HEK293T (cell line): ENCODE results near the gene MITD1.
"Not testable (repeated sequence)": the region's sequence is repeated elsewhere in the genome, so short reads cannot be mapped to it uniquely, and the experiment has no call there.

Source experiments
- CTCF ChIA-PET: fragments of 350-600 bp; formaldehyde crosslinking; extraction: SDS; loops from one replicate; lab custom pipeline; 2021; ENCODE audit warnings: antibody characterized with exemption, inconsistent platforms; lab: Yijun Ruan, JAX
- POLR2A ChIA-PET: fragments of 350-600 bp; formaldehyde crosslinking; extraction: SDS; loops from one replicate; lab custom pipeline; 2020; ENCODE audit warnings: antibody characterized with exemption, inconsistent platforms; lab: Yijun Ruan, JAX
- DNase-seq: peaks from one replicate; pipeline ENCODE4 v3.0.0; 2012; ENCODE audit warnings: mixed read lengths; ENCODE audit errors: extremely low spot score
- ARNT ChIP-seq: fragments of 450-650 bp; IDR thresholded peaks from 2 replicates; pipeline ENCODE4 v1.6.1; 2017; ENCODE audit warnings: mild to moderate bottlenecking
- BHLHE40 ChIP-seq: fragments of 450-650 bp; IDR thresholded peaks from 2 replicates; pipeline ENCODE4 v1.6.1; 2016; ENCODE audit warnings: mild to moderate bottlenecking, moderate library complexity, borderline replicate concordance
- CTBP1 ChIP-seq: fragments of 450-650 bp; IDR thresholded peaks from 2 replicates; pipeline ENCODE4 v1.6.1; 2016; ENCODE audit warnings: borderline replicate concordance
- ELF4 ChIP-seq: fragments of 450-650 bp; IDR thresholded peaks from 2 replicates; pipeline ENCODE4 v1.6.1; 2017; ENCODE audit warnings: antibody characterized with exemption
- FOXA1 ChIP-seq: fragments of 450-650 bp; IDR thresholded peaks from 2 replicates; pipeline ENCODE4 v1.6.1; 2016; ENCODE audit warnings: mild to moderate bottlenecking
- FOXK2 ChIP-seq: fragments of 450-650 bp; IDR thresholded peaks from 2 replicates; pipeline ENCODE4 v1.6.1; 2016; ENCODE audit warnings: mild to moderate bottlenecking
- FOXM1 ChIP-seq: fragments of 450-650 bp; IDR thresholded peaks from 2 replicates; pipeline ENCODE4 v1.6.1; 2017; ENCODE audit warnings: mild to moderate bottlenecking, borderline replicate concordance
- HDGF ChIP-seq: fragments of 450-650 bp; IDR thresholded peaks from 2 replicates; pipeline ENCODE4 v1.6.1; 2017; ENCODE audit warnings: antibody characterized with exemption, borderline replicate concordance
- L3MBTL2 ChIP-seq: fragments of 450-650 bp; conservative IDR thresholded peaks from 2 replicates; pipeline ENCODE4 v1.6.1; 2016; ENCODE audit warnings: mild to moderate bottlenecking
- LEF1 ChIP-seq: fragments of 450-650 bp; IDR thresholded peaks from 2 replicates; pipeline ENCODE4 v1.6.1; 2017; ENCODE audit warnings: mild to moderate bottlenecking, borderline replicate concordance
- NFRKB ChIP-seq: fragments of 450-650 bp; IDR thresholded peaks from 2 replicates; pipeline ENCODE4 v1.6.1; 2016; ENCODE audit warnings: mild to moderate bottlenecking, moderate library complexity
- PKNOX1 ChIP-seq: fragments of 450-650 bp; IDR thresholded peaks from 2 replicates; pipeline ENCODE4 v1.6.1; 2016
- SP1 ChIP-seq: fragments of 450-650 bp; IDR thresholded peaks from 2 replicates; pipeline ENCODE4 v1.6.1; 2017
- SUZ12 ChIP-seq: fragments of 450-650 bp; IDR thresholded peaks from 2 replicates; pipeline ENCODE4 v1.6.1; 2016; ENCODE audit warnings: mild to moderate bottlenecking
- TARDBP ChIP-seq: fragments of 450-650 bp; IDR thresholded peaks from 2 replicates; pipeline ENCODE4 v1.6.1; 2016
- ZNF384 ChIP-seq: fragments of 450-650 bp; IDR thresholded peaks from 2 replicates; pipeline ENCODE4 v1.6.1; 2016

MITD1 gene

GRCh38 chr2:99200076-99200800 is 19.4 kb upstream of the MITD1 start:
- no peak for DNase-seq
- POLR2A ChIA-PET = no interaction called here
- CTCF ChIA-PET = no interaction called here
- TF ChIP-seq NFRKB (no peak), HDGF (no peak), ELF4 (no peak), ARNT (no peak), ZNF384 (no peak), LEF1 (no peak), SUZ12 (no peak), FOXK2 (no peak), FOXA1 (no peak), CTBP1 (no peak), SP1 (no peak)

- CTCF ChIA-PET = no interaction called here
- TF ChIP-seq TARDBP (no peak), CTBP1 (no peak)
- no peak for DNase-seq
- POLR2A ChIA-PET = interaction anchor here (0.7 kb wide), 1 partner anchor 17 kb away, joined by 3 read pairs; the partner anchor contains the start of genes MITD1 and MRPL30
Observed at GRCh38 chr2:99198103-99198841, 17.4 kb upstream of the MITD1 start.

GRCh38 chr2:99192364-99192763 is 11.5 kb upstream of the MITD1 start:
- POLR2A ChIA-PET, DNase-seq, CTCF ChIA-PET: not testable (repeated sequence)

GRCh38 chr2:99190548-99190947 is 9.7 kb upstream of the MITD1 start:
- CTCF ChIA-PET = interaction anchor here (0.7 kb wide), 1 partner anchor 283 kb away, joined by 4 read pairs; no protein-coding TSS in a partner anchor
- DNase-seq = no peak
- POLR2A ChIA-PET = no interaction called here
- no peak for TF ChIP-seq FOXM1
- no peak for TF ChIP-seq PKNOX1
- no peak for TF ChIP-seq SP1
- TF ChIP-seq ELF4 = no peak
- no peak for TF ChIP-seq HDGF
- no peak for TF ChIP-seq LEF1
- TF ChIP-seq ZNF384 = no peak
- no peak for TF ChIP-seq SUZ12
- no peak for TF ChIP-seq ARNT
- no peak for TF ChIP-seq BHLHE40
- TF ChIP-seq FOXA1 = no peak
- TF ChIP-seq FOXK2 = no peak
- no peak for TF ChIP-seq CTBP1
- no peak for TF ChIP-seq NFRKB
- TF ChIP-seq TARDBP = no peak
- TF ChIP-seq L3MBTL2 = no peak

GRCh38 chr2:99188357-99188756 is 7.5 kb upstream of the MITD1 start:
- ChIA-PET CTCF (interaction anchor here (0.6 kb wide), 1 partner anchor 1460 kb away, joined by 3 read pairs; no protein-coding TSS in a partner anchor), POLR2A (no interaction called here)
- no peak for TF ChIP-seq LEF1
- TF ChIP-seq SP1 = no peak
- TF ChIP-seq FOXM1 = no peak
- no peak for TF ChIP-seq HDGF
- no peak for TF ChIP-seq L3MBTL2
- TF ChIP-seq FOXK2 = no peak
- no peak for TF ChIP-seq ZNF384
- TF ChIP-seq ELF4 = no peak
- TF ChIP-seq ARNT = no peak
- TF ChIP-seq BHLHE40 = no peak
- TF ChIP-seq SUZ12 = no peak
- TF ChIP-seq CTBP1 = no peak
- TF ChIP-seq FOXA1 = no peak
- DNase-seq = no peak

- TF ChIP-seq BHLHE40 (no peak), LEF1 (no peak)
- POLR2A ChIA-PET = no interaction called here
- no peak for DNase-seq
- CTCF ChIA-PET = no interaction called here
Observed at GRCh38 chr2:99187011-99187410, 6.2 kb upstream of the MITD1 start.

- ChIA-PET CTCF (no interaction called here), POLR2A (interaction anchor here (1.0 kb wide), 1 partner anchor 44 kb away, joined by 4 read pairs; no protein-coding TSS in a partner anchor)
- no peak for TF ChIP-seq HDGF
- no peak for TF ChIP-seq ZNF384
- TF ChIP-seq L3MBTL2 = no peak
- TF ChIP-seq LEF1 = no peak
- no peak for TF ChIP-seq SUZ12
- no peak for TF ChIP-seq TARDBP
- no peak for TF ChIP-seq BHLHE40
- no peak for TF ChIP-seq FOXA1
- no peak for TF ChIP-seq SP1
- no peak for TF ChIP-seq FOXM1
- no peak for TF ChIP-seq FOXK2
- no peak for TF ChIP-seq ELF4
- no peak for TF ChIP-seq NFRKB
- no peak for TF ChIP-seq PKNOX1
- no peak for TF ChIP-seq ARNT
- no peak for DNase-seq
Observed at GRCh38 chr2:99184811-99185210, 4.0 kb upstream of the MITD1 start.
